GM18502 (cell line): ENCODE results near the gene BCL2L14.
A peak's percentile ranks its signal among the peaks of the same experiment; 100 is the strongest.

ENCODE experiments used
- ATAC-seq: cut with Tn5 transposase; IDR thresholded peaks from one replicate; pipeline ENCODE4 v1.9.1; 2021; ENCODE audit warnings: mild to moderate bottlenecking; ENCODE audit not compliant: unreplicated experiment, poor library complexity

Gene BCL2L14

DNA sequence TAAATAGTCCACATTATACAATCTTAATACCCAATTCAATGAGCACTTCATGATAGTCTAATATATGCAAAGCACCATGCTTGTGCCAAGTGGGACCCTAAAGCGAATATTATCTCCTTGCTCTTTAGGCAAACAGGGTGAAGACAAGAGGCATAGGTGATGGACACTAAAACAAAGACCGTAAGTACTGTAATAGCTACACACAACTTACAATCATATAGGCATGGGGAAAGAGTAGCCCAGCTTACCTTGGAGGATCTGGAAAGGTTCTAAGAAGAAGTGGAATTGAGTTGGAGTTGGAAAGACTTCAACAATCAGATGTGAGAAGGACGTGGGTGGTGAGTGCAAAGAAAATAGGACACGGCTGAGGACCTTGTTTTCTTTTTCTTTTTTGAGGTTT lies 19.1 kb upstream of the BCL2L14 start:
- no peak for ATAC-seq

DNA sequence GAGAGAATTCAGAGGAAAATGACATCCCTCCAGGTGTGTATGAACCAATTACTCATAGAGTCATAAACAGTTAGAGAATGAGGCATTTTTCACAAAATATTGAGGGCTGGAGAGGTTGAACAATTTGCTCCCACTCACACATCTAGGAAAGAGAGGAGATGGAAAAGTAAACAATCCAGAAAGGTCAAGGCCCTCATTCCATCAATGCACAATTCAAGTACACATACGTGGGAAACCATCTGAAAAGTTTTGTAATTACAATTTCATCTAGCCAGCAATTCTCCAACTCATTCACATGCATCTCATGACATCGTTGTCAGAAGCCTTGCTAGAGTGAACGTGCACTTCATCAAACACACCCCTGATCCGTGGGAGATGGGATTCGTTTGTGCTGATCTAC lies 15.7 kb upstream of the BCL2L14 start:
- no peak for ATAC-seq

GRCh38 chr12:12056951-12057350 lies 13.8 kb upstream of the BCL2L14 start:
- ATAC-seq = no peak

DNA sequence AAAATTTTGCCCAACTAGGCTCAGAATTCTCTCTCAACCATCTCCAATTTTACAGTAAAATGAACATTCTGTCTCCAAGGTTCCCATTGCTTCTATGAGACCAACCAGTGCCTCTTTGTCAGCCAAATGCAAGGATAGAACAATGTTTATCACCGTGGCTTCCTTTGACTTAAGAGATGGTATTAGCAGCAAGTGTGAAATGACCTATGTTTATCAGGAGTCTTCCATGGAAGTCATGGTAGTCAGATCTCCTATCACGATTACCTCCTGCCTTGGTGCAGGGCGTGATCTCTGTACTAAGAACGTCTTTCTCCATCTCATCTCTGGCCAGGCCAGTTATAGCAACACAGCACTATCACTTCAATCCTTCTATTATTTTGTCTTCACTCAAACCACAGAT lies 6.1 kb upstream of the BCL2L14 start:
- no peak for ATAC-seq

GRCh38 chr12:12068751-12069150 lies 2.0 kb upstream of the BCL2L14 start:
- no peak for ATAC-seq

- ATAC-seq = no peak
Observed at GRCh38 chr12:12069821-12070548, 754 bp upstream of the BCL2L14 start.

GRCh38 chr12:12072064-12072760 lies 1.5 kb downstream of the BCL2L14 start:
- no peak for ATAC-seq

DNA sequence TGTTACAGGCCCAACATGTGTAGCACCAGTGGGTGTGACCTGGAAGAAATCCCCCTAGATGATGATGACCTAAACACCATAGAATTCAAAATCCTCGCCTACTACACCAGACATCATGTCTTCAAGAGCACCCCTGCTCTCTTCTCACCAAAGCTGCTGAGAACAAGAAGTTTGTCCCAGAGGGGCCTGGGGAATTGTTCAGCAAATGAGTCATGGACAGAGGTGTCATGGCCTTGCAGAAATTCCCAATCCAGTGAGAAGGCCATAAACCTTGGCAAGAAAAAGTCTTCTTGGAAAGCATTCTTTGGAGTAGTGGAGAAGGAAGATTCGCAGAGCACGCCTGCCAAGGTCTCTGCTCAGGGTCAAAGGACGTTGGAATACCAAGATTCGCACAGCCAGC lies 8.6 kb downstream of the BCL2L14 start:
- no peak for ATAC-seq

DNA sequence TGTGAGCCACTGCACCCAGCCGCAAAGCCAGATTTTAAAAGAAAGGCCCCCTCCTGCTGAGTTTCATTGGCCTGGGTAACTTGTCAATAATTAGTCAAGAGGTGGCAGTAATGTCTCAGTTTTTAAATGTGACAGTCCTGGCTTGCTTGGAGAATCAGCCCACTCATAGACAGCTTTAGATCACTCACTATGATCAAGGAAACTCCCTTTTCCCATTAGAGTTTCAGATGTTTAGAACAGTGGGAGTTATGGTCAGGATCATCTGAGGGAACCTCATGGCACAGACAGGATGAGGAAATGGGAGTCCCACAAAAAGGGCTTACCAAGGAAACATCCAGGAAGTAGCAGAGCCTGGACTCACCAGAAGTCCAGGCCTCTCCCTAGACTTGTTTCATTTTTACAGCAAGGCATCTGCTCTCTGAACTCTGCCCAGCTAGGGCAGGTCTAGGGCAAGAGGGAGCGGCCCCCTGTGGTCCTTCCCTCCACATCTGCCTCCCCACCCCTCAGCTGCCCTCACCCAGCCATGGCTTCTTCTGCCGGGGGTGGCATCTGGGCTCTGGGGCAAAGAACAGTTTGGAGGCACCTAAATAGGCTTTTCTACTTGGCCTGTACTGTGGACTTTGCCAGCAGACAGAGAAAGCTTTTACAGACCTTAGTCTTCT lies 11.2 kb downstream of the BCL2L14 start:
- ATAC-seq = peak; percentile 48

- ATAC-seq = no peak
Observed at GRCh38 chr12:12083688-12084087, 12.9 kb downstream of the BCL2L14 start.

DNA sequence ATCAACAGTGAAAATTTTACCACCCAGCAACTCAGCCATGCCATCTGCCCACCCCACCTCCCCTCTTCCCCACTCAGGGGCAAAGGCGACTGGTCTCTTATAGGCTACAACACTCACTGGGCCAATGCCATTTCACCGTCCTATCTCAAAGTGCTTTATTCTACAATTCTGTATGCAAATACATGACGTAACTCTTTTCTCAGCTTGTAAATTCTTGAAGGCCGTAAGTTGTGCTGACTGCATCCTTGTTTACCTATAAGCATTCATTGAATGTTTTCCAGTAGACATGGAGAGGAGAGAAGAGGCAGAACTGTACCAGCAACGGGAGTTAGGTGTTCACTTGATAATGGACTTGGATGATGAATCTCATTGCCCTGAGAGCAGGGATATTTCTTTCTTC lies 15.6 kb downstream of the BCL2L14 start:
- ATAC-seq = no peak

DNA sequence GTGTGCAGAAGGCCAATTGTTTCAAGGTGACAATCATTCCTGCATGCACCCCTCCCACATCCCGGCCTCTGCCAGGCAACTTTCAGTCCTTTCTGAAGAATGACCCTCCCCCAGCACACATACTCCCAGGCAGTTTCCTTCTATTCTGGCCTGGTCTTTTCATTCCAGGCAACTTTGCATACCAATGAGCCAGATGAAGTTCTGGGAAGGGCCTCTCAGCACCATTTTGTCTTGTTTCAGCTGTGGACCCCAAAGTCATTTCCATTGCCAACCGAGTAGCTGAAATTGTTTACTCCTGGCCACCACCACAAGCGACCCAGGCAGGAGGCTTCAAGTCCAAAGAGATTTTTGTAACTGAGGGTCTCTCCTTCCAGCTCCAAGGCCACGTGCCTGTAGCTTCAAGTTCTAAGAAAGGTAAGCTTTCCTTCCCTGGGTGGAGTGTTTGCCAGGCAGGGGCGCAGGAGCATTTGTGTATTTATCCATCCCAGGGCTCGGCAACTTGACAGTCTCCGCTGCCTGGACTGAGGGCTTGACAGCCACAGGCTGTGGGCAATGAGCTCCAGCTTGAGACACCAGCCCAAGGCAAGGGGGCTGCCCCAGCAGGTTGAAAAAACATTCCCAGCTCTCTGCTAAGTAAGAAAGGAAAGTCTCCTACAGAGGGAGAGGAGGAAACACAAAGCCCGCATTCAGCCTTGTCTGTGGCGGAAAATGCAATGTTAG lies 16.4 kb downstream of the BCL2L14 start:
- ATAC-seq = no peak

- no peak for ATAC-seq
Observed at GRCh38 chr12:12087693-12088034, 16.9 kb downstream of the BCL2L14 start.

DNA sequence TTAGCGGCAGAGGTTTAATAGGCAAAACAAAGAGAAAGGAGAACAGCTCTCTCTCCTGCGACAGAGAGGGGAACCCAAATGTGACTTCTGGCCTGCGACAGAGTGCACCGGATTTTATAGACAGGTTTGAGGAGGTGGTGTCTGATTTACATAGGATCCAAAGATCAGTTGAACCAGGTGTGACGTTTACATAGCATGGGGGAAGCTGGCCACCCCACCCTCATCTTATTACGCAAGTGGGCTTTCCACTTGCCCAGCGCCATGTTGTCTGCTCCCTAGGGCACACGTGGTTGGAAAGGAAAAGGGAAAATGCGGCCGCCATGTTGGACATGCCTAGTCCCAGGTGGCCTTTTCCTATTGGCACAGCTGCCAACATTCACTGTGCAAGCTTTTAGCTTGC lies 17.4 kb downstream of the BCL2L14 start:
- ATAC-seq = no peak

- ATAC-seq = no peak
Observed at GRCh38 chr12:12088761-12089160, 18.0 kb downstream of the BCL2L14 start.

- no peak for ATAC-seq
Observed at GRCh38 chr12:12091071-12091470, 20.3 kb downstream of the BCL2L14 start.

DNA sequence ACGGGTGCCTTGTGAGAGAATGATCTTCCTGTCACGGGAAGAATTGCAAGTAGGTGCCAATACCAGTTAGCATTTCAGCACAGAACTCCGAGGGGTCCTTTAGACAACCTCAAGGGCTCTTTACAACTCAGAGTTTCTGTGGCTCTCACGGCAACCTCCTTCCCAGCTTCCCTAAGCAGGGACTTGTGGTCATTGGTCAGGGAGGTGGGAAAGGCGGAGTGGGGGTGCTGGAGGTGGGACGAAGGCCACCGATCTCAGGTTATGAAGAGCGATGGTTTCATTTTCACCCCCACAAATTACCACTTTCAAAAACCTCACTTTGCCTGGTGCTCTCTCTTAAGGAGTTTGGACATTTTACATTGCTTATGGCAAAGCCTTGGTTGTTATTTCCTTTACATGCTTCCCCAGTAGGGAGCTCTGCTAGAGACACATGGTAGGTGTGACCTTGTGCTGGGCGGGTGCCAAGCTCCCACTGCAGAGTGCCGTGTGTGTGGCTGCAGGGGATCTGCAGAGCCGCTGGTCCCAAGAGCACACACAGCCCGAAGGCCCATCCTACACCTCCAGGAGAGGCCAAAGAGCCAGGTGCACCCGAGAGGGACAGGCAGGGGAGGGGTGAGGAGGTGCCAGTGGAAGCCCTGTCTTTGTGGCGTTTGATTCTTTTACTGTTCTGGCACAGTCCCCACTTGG lies 21.4 kb downstream of the BCL2L14 start:
- no peak for ATAC-seq

- ATAC-seq = no peak
Observed at GRCh38 chr12:12094481-12094880, 23.7 kb downstream of the BCL2L14 start.

DNA sequence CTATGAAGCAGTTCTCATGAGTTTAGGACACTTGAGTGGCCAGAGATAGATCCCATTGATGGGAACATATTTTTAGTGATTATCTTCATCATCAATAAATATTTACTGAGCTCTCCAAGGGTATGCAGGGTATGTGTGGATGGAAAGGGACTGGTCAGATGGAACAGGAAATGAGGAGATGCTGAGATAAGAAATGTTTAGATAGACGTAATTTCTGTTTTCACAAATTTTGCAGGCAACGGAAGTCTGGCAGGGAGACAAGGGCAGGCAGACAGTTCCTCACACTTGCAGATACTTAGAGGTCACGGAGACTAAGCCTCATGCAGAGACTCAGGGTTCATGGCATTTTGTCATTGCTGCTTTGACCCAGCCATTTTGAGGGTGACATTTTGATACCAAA lies 24.3 kb downstream of the BCL2L14 start:
- ATAC-seq = no peak

GRCh38 chr12:12097891-12098690 lies 27.4 kb downstream of the BCL2L14 start:
- ATAC-seq = no peak
